Activated T-helper 1 cell treated with anti-CD3 and anti-CD28 coated beads, Interleukin-12 subunit alpha, Interleukin-12 subunit beta, Interleukin-2, Interleukin-4 antibody, amounts not matched to agents 30 ng/mL and 10 ng/mL and 1 ng/mL, durations not matched to agents 14 hours and 24 hours and 36 hours (primary cell): Measurements from ENCODE around the gene KIF27. TPM values are rescaled to one million over a fixed set of nuclear protein-coding genes. Genes with fewer than 3 reads are reported as not detected.

Experiments
- total RNA-seq: library from RNA; stranded (reverse); gene quantifications from 2 replicates; pipeline ENCODE4 v1.2.3, GENCODE V29; 2022

KIF27 gene
- total RNA-seq, 1 donor from 2014 or later: 2.9 TPM

Other genes with a start within 250 kb of the KIF27 start
- 142 and 143 TPM in 2 replicates for gene UBQLN1, start 213.5 kb downstream of the KIF27 start, total RNA-seq
- gene GKAP1, start 103.7 kb downstream of the KIF27 start, total RNA-seq: 1.5 TPM in 2 replicates
- gene HNRNPK, start 58.8 kb upstream of the KIF27 start, total RNA-seq: 861 and 865 TPM in 2 replicates
- 25.6 and 27.4 TPM in 2 replicates for gene RMI1, start 59.4 kb upstream of the KIF27 start, total RNA-seq